ENCODE measurements around the gene RALGAPA2. TPM values are rescaled to one million over a fixed set of nuclear protein-coding genes. Genes with fewer than 3 reads are reported as not detected.

The RALGAPA2 gene
- total RNA-seq, 1 experiment from 2014 or later = 18.2 TPM

GRCh38 chr20:20437314-20437713 lies 275.1 kb downstream of the RALGAPA2 start:
- ChIA-PET CTCF (no interaction called here), POLR2A (no interaction called here)
- peaks cover 19% of the 10 kb centered on the region for H3K4me1 Mint-ChIP-seq
- no peaks in the 10 kb centered on the region for H3K9me3 Mint-ChIP-seq
- H3K27ac Mint-ChIP-seq = no peak overlapping the region
- no peak overlapping the region for H3K4me3 Mint-ChIP-seq
- no peak for TF ChIP-seq SP1 (CRISPR knock-in tag; conservative IDR thresholded peaks at IDR 0.05)
- no peak for TF ChIP-seq ZSCAN18 (CRISPR knock-in tag; IDR thresholded peaks at IDR 0.05)
- no peak for TF ChIP-seq ETV6 (CRISPR knock-in tag; IDR thresholded peaks at IDR 0.05)
- TF ChIP-seq ZBTB21 (CRISPR knock-in tag; IDR thresholded peaks at IDR 0.05; ENCODE audit: borderline replicate concordance) = no peak
- H3K27me3 Mint-ChIP-seq (ENCODE audit: low read depth) = no peaks in the 10 kb centered on the region
- DNase-seq (ENCODE audit: low spot score) (no peak), ATAC-seq (no peak)
- H3K36me3 Mint-ChIP-seq = no peaks in the 10 kb centered on the region; the same call in 1 of the 2 replicates

- DNase-seq (ENCODE audit: low spot score) (no peak), ATAC-seq (no peak)
- no peaks in the 10 kb centered on the region; the same call in 1 of the 2 replicates for H3K36me3 Mint-ChIP-seq
- H3K4me1 Mint-ChIP-seq = peaks cover 19% of the 10 kb centered on the region
- H3K27ac Mint-ChIP-seq = no peak overlapping the region
- H3K27me3 Mint-ChIP-seq (ENCODE audit: low read depth) = no peaks in the 10 kb centered on the region
- H3K4me3 Mint-ChIP-seq = no peak overlapping the region
- ChIA-PET POLR2A (no interaction called here), CTCF (no interaction called here)
- no peak for TF ChIP-seq MXD4 (CRISPR knock-in tag; IDR thresholded peaks at IDR 0.05; ENCODE audit: borderline replicate concordance)
- TF ChIP-seq E2F1 (CRISPR knock-in tag; IDR thresholded peaks at IDR 0.05) = no peak
- no peak for TF ChIP-seq ARID4B (CRISPR knock-in tag; IDR thresholded peaks at IDR 0.05; ENCODE audit: borderline replicate concordance)
- TF ChIP-seq CTCF (IDR thresholded peaks at IDR 0.05) = no peak
- H3K9me3 Mint-ChIP-seq = no peaks in the 10 kb centered on the region
Observed at GRCh38 chr20:20436689-20437088, 275.8 kb downstream of the RALGAPA2 start.

GRCh38 chr20:20435453-20435852 lies 277.0 kb downstream of the RALGAPA2 start:
- ChIA-PET CTCF (interaction anchor here (0.6 to 1.4 kb wide), 4 partner anchors 14 to 158 kb away, joined by 3 to 7 read pairs (median 4); no protein-coding TSS in a partner anchor), POLR2A (no interaction called here)
- TF ChIP-seq ZBTB21 (CRISPR knock-in tag; IDR thresholded peaks at IDR 0.05; ENCODE audit: borderline replicate concordance) (no peak), AR (CRISPR knock-in tag; IDR thresholded peaks at IDR 0.05) (no peak), ZNF416 (CRISPR knock-in tag; IDR thresholded peaks at IDR 0.05) (no peak), ZNF138 (CRISPR knock-in tag; conservative IDR thresholded peaks at IDR 0.05) (no peak), ZNF512 (CRISPR knock-in tag; IDR thresholded peaks at IDR 0.05; ENCODE audit: borderline replicate concordance) (no peak), MYBL2 (CRISPR knock-in tag; IDR thresholded peaks at IDR 0.05) (no peak), TP53 (CRISPR knock-in tag; IDR thresholded peaks at IDR 0.05) (no peak), NFYB (CRISPR knock-in tag; conservative IDR thresholded peaks at IDR 0.05; ENCODE audit: low read depth) (no peak)
- Mint-ChIP-seq H3K4me3 (no peak overlapping the region), H3K27ac (no peak overlapping the region), H3K27me3 (ENCODE audit: low read depth) (no peaks in the 10 kb centered on the region), H3K36me3 (no peaks in the 10 kb centered on the region; the same call in 1 of the 2 replicates), H3K4me1 (peaks cover 7% of the 10 kb centered on the region), H3K9me3 (no peaks in the 10 kb centered on the region)
- peak; percentile 83 for ATAC-seq
- DNase-seq (ENCODE audit: low spot score) = no peak
